ENCODE data around the gene SEL1L2.

- TF ChIP-seq, protein P1, sequence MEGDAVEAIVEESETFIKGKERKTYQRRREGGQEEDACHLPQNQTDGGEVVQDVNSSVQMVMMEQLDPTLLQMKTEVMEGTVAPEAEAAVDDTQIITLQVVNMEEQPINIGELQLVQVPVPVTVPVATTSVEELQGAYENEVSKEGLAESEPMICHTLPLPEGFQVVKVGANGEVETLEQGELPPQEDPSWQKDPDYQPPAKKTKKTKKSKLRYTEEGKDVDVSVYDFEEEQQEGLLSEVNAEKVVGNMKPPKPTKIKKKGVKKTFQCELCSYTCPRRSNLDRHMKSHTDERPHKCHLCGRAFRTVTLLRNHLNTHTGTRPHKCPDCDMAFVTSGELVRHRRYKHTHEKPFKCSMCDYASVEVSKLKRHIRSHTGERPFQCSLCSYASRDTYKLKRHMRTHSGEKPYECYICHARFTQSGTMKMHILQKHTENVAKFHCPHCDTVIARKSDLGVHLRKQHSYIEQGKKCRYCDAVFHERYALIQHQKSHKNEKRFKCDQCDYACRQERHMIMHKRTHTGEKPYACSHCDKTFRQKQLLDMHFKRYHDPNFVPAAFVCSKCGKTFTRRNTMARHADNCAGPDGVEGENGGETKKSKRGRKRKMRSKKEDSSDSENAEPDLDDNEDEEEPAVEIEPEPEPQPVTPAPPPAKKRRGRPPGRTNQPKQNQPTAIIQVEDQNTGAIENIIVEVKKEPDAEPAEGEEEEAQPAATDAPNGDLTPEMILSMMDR (IDR thresholded peaks at IDR 0.05): no peak
- TF ChIP-seq POLR2AphosphoS5 (IDR thresholded peaks at IDR 0.05): no peak
Measured at GRCh38 chr20:13817342-13817741, 173.1 kb downstream of the SEL1L2 start.
